Activated naive CD4-positive, alpha-beta T cell treated with anti-CD3 and anti-CD28 coated beads, Interleukin-2, amount 50 U/mL, for 72 hours (primary cell): ENCODE results near the gene C19orf25. TPM values are rescaled to one million over a fixed set of nuclear protein-coding genes. Genes with fewer than 3 reads are reported as not detected.
A peak's percentile ranks its signal among the peaks of the same experiment; 100 is the strongest.

Experiments
- ATAC-seq, 2 donors: fragments of 150-1000 bp; cut with Tn5 transposase; 2 replicates each; pipeline ENCODE4 v1.10.0; 2021; ENCODE audit warnings: mild to moderate bottlenecking in 2 of 2, moderate library complexity in 2 of 2
- DNase-seq, 2 donors: peaks; one replicate each; pipeline ENCODE4 v3.0.0; 2021 to 2022; ENCODE audit warnings: low spot score in 2 of 2
- H3K27ac Mint-ChIP-seq, 2 donors: one replicate each; pipeline ENCODE4 v1.8.0; 2022; ENCODE audit warnings: mild to moderate bottlenecking in 2 of 2, mixed read lengths in 2 of 2
- H3K36me3 Mint-ChIP-seq, 2 donors: one replicate each; pipeline ENCODE4 v1.8.0; 2022; ENCODE audit warnings: mixed read lengths in 2 of 2
- H3K9me3 Mint-ChIP-seq, 2 donors: one replicate each; pipeline ENCODE4 v1.8.0; 2022; ENCODE audit warnings: mixed read lengths in 2 of 2
- total RNA-seq, 2 donors: library from RNA; stranded (reverse); gene quantifications; one replicate each; pipeline ENCODE4 v1.2.3, GENCODE V29; 2022

Gene C19orf25
- total RNA-seq, 2 donors from 2014 or later = 24.5 to 29.3 TPM

GRCh38 chr19:1425102-1425837 is 53.7 kb downstream of the C19orf25 start:
- peaks cover 11 to 15% of the 10 kb centered on the region in 2 donors for H3K36me3 Mint-ChIP-seq

DNA sequence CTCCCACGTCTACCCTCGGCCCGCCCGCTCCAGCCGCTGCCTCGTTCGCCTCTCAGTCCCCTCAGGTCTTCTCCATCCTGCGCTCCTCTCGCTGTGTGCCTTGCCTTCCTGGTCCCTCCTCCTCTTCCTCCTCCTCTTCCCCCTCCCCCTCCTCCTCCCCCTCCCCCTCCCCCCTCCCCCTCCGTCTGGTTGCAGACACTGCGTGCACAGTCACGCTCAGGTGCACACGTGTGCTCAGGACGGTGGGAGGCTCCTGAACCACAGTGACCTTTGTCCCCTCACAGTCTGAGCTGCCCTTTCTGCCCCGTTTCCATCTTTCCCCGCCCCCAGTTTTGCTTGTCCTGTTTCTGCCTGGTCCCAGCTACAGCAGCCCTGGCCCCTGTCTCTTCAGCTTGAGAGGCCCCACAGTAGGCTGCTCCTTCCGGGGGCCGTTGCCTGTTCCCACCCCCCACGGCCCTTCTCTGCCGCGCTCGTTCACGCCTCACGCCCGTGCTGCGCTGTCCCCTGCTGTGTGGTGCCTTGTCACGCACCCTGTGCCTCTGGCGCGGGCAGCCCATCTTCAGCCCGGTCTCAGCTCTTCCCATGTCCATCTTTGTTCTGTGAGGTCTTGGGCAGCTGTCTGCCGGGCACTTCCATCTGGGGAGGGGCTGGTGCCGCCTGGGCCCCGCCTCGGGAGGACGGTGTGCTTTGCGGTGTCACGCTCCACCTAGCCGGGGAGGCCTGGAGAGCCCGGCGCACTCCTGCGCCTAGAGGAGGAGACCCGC is 54.6 kb downstream of the C19orf25 start:
- Mint-ChIP-seq H3K36me3 (peaks cover 11 to 17% of the 10 kb centered on the region in 2 donors), H3K27ac (no peak overlapping the region), H3K9me3 (no peaks in the 10 kb centered on the region)
- DNase-seq (no peak), ATAC-seq (no peak)

More at GRCh38 chr19:1425102-1425837, 53.7 kb downstream of the C19orf25 start:
- no peak for DNase-seq
- Mint-ChIP-seq H3K9me3 (no peaks in the 10 kb centered on the region), H3K27ac (peak overlapping the region in 1 of 2 donors; percentile 85)
- ATAC-seq = no peak

- no peak for DNase-seq
- Mint-ChIP-seq H3K36me3 (peaks cover 11 to 22% of the 10 kb centered on the region in 2 donors), H3K27ac (peak overlapping the region; percentile 40), H3K9me3 (no peaks in the 10 kb centered on the region)
- ATAC-seq = no peak
Observed at GRCh38 chr19:1423436-1424191, 55.4 kb downstream of the C19orf25 start.

Other genes with a start within 250 kb of the C19orf25 start
- 1 to 10 TPM; 1.0 to 1.6 TPM for gene CBARP, start 241.2 kb downstream of the C19orf25 start, total RNA-seq
- 100 to 1,000 TPM; 114 to 201 TPM for gene ATP5F1D, start 237.5 kb downstream of the C19orf25 start, total RNA-seq
- gene MIDN, start 230.6 kb downstream of the C19orf25 start, total RNA-seq = 100 to 1,000 TPM in 1 of 2 donors, 10 to 100 TPM in 1; 52.9 to 113 TPM
- gene CIRBP, start 209.9 kb downstream of the C19orf25 start, total RNA-seq = 100 to 1,000 TPM; 148 to 157 TPM
- gene FAM174C, start 203.7 kb downstream of the C19orf25 start, total RNA-seq = 10 to 100 TPM; 42.1 to 76.0 TPM
- gene EFNA2, start 193.3 kb downstream of the C19orf25 start, total RNA-seq = under 1 TPM in 1 of 2 donors, not detected in 1; 0.25 TPM
- 100 to 1,000 TPM in 1 of 2 donors, 10 to 100 TPM in 1; 89.4 to 105 TPM for gene NDUFS7, start 95.3 kb downstream of the C19orf25 start, total RNA-seq
- 10 to 100 TPM in 1 of 2 donors, 1 to 10 TPM in 1; 4.2 to 30.2 TPM for gene GAMT, start 77.7 kb downstream of the C19orf25 start, total RNA-seq
- 100 to 1,000 TPM; 194 to 298 TPM for gene DAZAP1, start 71.6 kb downstream of the C19orf25 start, total RNA-seq
- gene RPS15, start 40.8 kb downstream of the C19orf25 start, total RNA-seq = 1,000 to 10,000 TPM; 1,495 to 1,747 TPM
- gene APC2, start 29.1 kb downstream of the C19orf25 start, total RNA-seq = under 1 TPM; 0.09 to 0.14 TPM
- gene PCSK4, start 11.1 kb upstream of the C19orf25 start, total RNA-seq = 1 to 10 TPM; 8.4 to 9.4 TPM
- 1 to 10 TPM; 1.4 to 2.9 TPM for gene REEP6, start 12.0 kb upstream of the C19orf25 start, total RNA-seq
- 1 to 10 TPM; 2.0 to 6.0 TPM for gene ADAMTSL5, start 33.8 kb upstream of the C19orf25 start, total RNA-seq
- gene PLK5, start 44.9 kb upstream of the C19orf25 start, total RNA-seq = not detected
- gene MEX3D, start 89.1 kb upstream of the C19orf25 start, total RNA-seq = 1 to 10 TPM; 3.0 to 7.0 TPM
- gene MBD3, start 113.7 kb upstream of the C19orf25 start, total RNA-seq = 100 to 1,000 TPM in 1 of 2 donors, 10 to 100 TPM in 1; 50.8 to 103 TPM
- gene UQCR11, start 126.2 kb upstream of the C19orf25 start, total RNA-seq = 100 to 1,000 TPM; 163 to 193 TPM
- 100 to 1,000 TPM in 1 of 2 donors, 10 to 100 TPM in 1; 65.2 to 104 TPM for gene TCF3, start 173.4 kb upstream of the C19orf25 start, total RNA-seq